ENCODE data around the gene INTS15.

Gene INTS15

DNA sequence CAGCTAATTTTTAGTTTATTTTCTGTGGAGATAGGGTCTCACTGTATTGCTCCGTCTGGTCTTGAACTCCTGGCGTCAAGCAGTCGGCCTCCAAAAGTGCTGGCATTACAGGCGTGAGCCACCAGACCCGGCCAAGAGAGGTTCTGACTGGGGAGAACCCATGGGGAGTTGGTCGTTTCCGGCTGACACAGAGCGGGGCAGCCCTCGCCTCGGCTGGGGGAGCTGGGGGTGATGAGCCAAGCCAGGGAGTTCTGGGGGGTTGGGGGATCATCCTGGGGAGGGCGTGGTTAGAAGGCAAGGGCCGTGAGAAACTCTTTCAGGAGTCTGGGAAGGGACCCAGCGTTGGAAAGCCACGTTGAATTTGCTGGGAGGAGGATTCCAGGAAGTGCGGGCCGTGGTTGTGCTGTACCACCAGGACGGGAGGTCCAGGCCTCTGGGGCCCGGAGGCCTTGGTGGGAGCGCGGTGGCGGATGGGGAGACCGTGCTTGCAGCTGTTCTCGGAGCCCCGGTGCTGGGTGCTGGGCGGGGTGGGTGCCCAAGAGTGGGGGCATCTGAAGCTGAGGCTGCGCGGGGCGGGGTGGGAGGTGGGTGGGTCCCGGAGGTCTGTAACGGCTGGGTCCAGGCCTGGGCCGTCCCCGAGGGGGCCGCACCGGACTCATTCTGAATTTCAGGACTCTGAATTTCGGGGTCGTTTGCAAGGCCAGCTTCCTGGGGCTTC lies 17.2 kb downstream of the INTS15 start:
- TF ChIP-seq GABPA (IDR thresholded peaks at IDR 0.05; ENCODE audit: low read depth), result no peak
- H3K27me3 ChIP-seq (ENCODE audit: insufficient read depth, poor library complexity, severe bottlenecking), result no peaks in the 10 kb centered on the region
- no peak overlapping the region for H3K27ac ChIP-seq (replicated peaks)
- H3K4me3 ChIP-seq (replicated peaks; ENCODE audit: insufficient read depth, low read length), result no peak overlapping the region
- DNase-seq (ENCODE audit: low read depth in 1 of 2, low spot score in 1 of 2), result no peak

DNA sequence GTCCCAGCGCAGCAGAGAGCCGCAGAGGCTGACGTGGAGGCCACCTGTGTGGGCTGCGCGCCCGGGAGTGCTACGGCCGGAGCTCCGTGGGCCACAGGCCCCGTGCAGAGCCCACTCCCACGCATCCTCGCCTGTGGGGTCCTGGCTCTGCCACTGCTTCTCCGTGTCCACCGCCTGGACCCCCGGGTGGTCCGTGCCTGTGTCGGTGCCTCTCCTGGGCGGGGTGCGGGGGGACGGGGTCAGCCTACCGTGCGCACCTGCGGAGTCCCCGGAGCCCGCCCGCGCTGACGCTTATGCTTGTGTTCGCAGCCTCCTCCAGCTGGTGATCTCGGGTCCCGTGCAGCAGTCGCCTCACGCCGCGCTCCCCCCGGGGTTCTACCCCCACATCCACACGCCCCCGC lies 17.8 kb downstream of the INTS15 start:
- TF ChIP-seq, protein P1, sequence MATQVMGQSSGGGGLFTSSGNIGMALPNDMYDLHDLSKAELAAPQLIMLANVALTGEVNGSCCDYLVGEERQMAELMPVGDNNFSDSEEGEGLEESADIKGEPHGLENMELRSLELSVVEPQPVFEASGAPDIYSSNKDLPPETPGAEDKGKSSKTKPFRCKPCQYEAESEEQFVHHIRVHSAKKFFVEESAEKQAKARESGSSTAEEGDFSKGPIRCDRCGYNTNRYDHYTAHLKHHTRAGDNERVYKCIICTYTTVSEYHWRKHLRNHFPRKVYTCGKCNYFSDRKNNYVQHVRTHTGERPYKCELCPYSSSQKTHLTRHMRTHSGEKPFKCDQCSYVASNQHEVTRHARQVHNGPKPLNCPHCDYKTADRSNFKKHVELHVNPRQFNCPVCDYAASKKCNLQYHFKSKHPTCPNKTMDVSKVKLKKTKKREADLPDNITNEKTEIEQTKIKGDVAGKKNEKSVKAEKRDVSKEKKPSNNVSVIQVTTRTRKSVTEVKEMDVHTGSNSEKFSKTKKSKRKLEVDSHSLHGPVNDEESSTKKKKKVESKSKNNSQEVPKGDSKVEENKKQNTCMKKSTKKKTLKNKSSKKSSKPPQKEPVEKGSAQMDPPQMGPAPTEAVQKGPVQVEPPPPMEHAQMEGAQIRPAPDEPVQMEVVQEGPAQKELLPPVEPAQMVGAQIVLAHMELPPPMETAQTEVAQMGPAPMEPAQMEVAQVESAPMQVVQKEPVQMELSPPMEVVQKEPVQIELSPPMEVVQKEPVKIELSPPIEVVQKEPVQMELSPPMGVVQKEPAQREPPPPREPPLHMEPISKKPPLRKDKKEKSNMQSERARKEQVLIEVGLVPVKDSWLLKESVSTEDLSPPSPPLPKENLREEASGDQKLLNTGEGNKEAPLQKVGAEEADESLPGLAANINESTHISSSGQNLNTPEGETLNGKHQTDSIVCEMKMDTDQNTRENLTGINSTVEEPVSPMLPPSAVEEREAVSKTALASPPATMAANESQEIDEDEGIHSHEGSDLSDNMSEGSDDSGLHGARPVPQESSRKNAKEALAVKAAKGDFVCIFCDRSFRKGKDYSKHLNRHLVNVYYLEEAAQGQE (IDR thresholded peaks at IDR 0.05; ENCODE audit: insufficient replicate concordance, low read depth), result no peak
- TF ChIP-seq, protein P2, sequence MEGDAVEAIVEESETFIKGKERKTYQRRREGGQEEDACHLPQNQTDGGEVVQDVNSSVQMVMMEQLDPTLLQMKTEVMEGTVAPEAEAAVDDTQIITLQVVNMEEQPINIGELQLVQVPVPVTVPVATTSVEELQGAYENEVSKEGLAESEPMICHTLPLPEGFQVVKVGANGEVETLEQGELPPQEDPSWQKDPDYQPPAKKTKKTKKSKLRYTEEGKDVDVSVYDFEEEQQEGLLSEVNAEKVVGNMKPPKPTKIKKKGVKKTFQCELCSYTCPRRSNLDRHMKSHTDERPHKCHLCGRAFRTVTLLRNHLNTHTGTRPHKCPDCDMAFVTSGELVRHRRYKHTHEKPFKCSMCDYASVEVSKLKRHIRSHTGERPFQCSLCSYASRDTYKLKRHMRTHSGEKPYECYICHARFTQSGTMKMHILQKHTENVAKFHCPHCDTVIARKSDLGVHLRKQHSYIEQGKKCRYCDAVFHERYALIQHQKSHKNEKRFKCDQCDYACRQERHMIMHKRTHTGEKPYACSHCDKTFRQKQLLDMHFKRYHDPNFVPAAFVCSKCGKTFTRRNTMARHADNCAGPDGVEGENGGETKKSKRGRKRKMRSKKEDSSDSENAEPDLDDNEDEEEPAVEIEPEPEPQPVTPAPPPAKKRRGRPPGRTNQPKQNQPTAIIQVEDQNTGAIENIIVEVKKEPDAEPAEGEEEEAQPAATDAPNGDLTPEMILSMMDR (IDR thresholded peaks at IDR 0.05; ENCODE audit: insufficient read depth, low read length), result no peak
- no peak for TF ChIP-seq SPI1 (IDR thresholded peaks at IDR 0.05; ENCODE audit: borderline replicate concordance, low read depth)
- no peak for TF ChIP-seq POLR2AphosphoS5 (IDR thresholded peaks at IDR 0.05; ENCODE audit: low read depth)
- no peak for TF ChIP-seq GABPA (IDR thresholded peaks at IDR 0.05; ENCODE audit: low read depth)
- H3K27ac ChIP-seq (replicated peaks), result no peak overlapping the region
- no peaks in the 10 kb centered on the region for H3K27me3 ChIP-seq (ENCODE audit: insufficient read depth, poor library complexity, severe bottlenecking)
- DNase-seq (ENCODE audit: low read depth in 1 of 2, low spot score in 1 of 2), result no peak
- H3K4me3 ChIP-seq (replicated peaks; ENCODE audit: insufficient read depth, low read length), result no peak overlapping the region

DNA sequence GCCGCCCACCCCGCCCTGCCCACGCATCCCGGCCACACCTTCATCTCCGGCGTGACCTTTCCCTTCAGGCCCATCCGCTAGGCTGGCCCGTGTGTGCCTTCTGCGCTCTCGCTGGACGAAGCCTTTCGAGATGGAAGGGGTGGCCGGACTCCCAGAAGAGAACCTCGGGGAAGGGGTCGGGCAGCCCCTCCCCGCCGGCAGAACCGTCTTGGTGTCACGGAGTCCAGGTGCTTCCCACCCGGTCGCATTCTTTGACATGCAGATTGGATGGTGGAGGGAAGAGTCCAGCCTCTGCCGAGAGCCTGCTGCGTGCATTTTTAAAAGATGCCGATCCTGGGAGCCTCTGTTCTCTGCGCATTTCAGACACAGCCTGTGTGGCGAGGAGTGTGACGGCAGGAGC lies 18.3 kb downstream of the INTS15 start:
- Histone ChIP-seq H3K27me3 (ENCODE audit: insufficient read depth, poor library complexity, severe bottlenecking) (no peaks in the 10 kb centered on the region), H3K27ac (replicated peaks) (no peak overlapping the region), H3K4me3 (replicated peaks; ENCODE audit: insufficient read depth, low read length) (no peak overlapping the region)
- no peak for TF ChIP-seq GABPA (IDR thresholded peaks at IDR 0.05; ENCODE audit: low read depth)
- TF ChIP-seq, protein P1 (IDR thresholded peaks at IDR 0.05; ENCODE audit: insufficient replicate concordance, low read depth), result no peak
- TF ChIP-seq POLR2AphosphoS5 (IDR thresholded peaks at IDR 0.05; ENCODE audit: low read depth), result no peak
- TF ChIP-seq, protein P2 (IDR thresholded peaks at IDR 0.05; ENCODE audit: insufficient read depth, low read length), result no peak
- no peak for TF ChIP-seq SPI1 (IDR thresholded peaks at IDR 0.05; ENCODE audit: borderline replicate concordance, low read depth)
- no peak for DNase-seq (ENCODE audit: low read depth in 1 of 2, low spot score in 1 of 2)

DNA sequence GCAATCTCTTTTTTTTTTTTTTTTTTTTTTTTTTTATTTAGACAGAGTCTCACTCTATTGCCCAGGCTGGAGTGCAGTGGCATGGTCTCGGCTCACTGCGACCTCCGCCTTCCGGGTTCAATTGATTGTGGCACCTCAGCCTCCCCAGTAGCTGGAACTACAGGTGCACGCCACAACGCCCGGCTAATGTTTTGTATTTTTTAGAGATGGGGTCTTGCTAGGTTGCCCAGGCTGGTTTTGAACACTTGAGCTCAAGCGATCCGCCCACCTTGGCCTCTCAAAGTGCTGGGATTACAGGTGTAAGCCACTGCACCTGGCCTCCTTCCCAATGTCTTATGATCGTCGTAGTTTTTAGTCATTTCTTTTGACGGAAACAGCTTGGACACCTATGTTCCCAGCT lies 19.0 kb downstream of the INTS15 start:
- no peak overlapping the region for H3K4me3 ChIP-seq (replicated peaks; ENCODE audit: insufficient read depth, low read length)
- TF ChIP-seq, protein P2 (IDR thresholded peaks at IDR 0.05; ENCODE audit: insufficient read depth, low read length), result no peak
- TF ChIP-seq GABPA (IDR thresholded peaks at IDR 0.05; ENCODE audit: low read depth), result no peak
- TF ChIP-seq, protein P1 (IDR thresholded peaks at IDR 0.05; ENCODE audit: insufficient replicate concordance, low read depth), result no peak
- no peak for TF ChIP-seq SPI1 (IDR thresholded peaks at IDR 0.05; ENCODE audit: borderline replicate concordance, low read depth)
- no peak for TF ChIP-seq POLR2AphosphoS5 (IDR thresholded peaks at IDR 0.05; ENCODE audit: low read depth)
- peaks cover under 1% of the 10 kb centered on the region for H3K27me3 ChIP-seq (ENCODE audit: insufficient read depth, poor library complexity, severe bottlenecking)
- H3K27ac ChIP-seq (replicated peaks), result no peak overlapping the region
- no peak for DNase-seq (ENCODE audit: low read depth in 1 of 2, low spot score in 1 of 2)

Data from HL-60 (cell line).